HepG2 (cell line): ENCODE results near the gene UCKL1. TPM values are rescaled to one million over a fixed set of nuclear protein-coding genes. Genes with fewer than 3 reads are reported as not detected.
A peak's percentile ranks its signal among the peaks of the same experiment; 100 is the strongest.

Experiments
- HMGA1 ChIP-seq: sonication (generic); formaldehyde crosslinking; conservative IDR thresholded peaks from 2 replicates; pipeline ENCODE4 v1.4.0; 2020; ENCODE audit warnings: missing genetic modification reagents
- NFATC3 ChIP-seq: sonication (generic); formaldehyde crosslinking; IDR thresholded peaks from 2 replicates; pipeline ENCODE4 v1.5.1; 2020; ENCODE audit warnings: mild to moderate bottlenecking, missing genetic modification reagents
- NR2C2 ChIP-seq: sonication (generic); formaldehyde crosslinking; IDR thresholded peaks from 2 replicates; pipeline ENCODE4 v1.4.0; 2020; ENCODE audit warnings: missing genetic modification reagents, mild to moderate bottlenecking, moderate library complexity, borderline replicate concordance
- RBM22 ChIP-seq: fragments of 200-400 bp; formaldehyde crosslinking; optimal IDR thresholded peaks from 2 replicates; pipeline ENCODE3; 2017; ENCODE audit warnings: mild to moderate bottlenecking, low read length, moderate library complexity
- SNAPC2 ChIP-seq: sonication (generic); formaldehyde crosslinking; IDR thresholded peaks from 2 replicates; pipeline ENCODE4 v1.8.1; 2022; ENCODE audit warnings: mild to moderate bottlenecking, missing genetic modification reagents
- SP1 ChIP-seq, 2 experiments: fragments of 450-650 bp in 1 of 2; sonication (generic) in 1 of 2; formaldehyde crosslinking in 1 of 2; IDR thresholded peaks; 2 replicates each; pipeline versions ENCODE4 v1.4.0 to v1.6.1; 2016 to 2020; ENCODE audit warnings: missing genetic modification reagents in 1 of 2
- ZFP41 ChIP-seq: sonication (generic); formaldehyde crosslinking; IDR thresholded peaks from 2 replicates; pipeline ENCODE4 v1.4.0; 2020; ENCODE audit warnings: mild to moderate bottlenecking, missing genetic modification reagents, borderline replicate concordance
- ZMAT3 ChIP-seq: sonication (generic); formaldehyde crosslinking; conservative IDR thresholded peaks from 2 replicates; pipeline ENCODE4 v1.7.0; 2021; ENCODE audit warnings: missing genetic modification reagents
- ZNF614 ChIP-seq: IDR thresholded peaks from 2 replicates; pipeline ENCODE4 v1.6.1; 2018; ENCODE audit warnings: missing biosample characterization, missing genetic modification reagents, inconsistent platforms, borderline replicate concordance
- ZNF704 ChIP-seq: sonication (generic); formaldehyde crosslinking; IDR thresholded peaks from 2 replicates; pipeline ENCODE4 v1.8.1; 2023; ENCODE audit warnings: mild to moderate bottlenecking, inconsistent platforms, moderate library complexity, missing genetic modification reagents, borderline replicate concordance
- ZNF713 ChIP-seq: sonication (generic); formaldehyde crosslinking; IDR thresholded peaks from 2 replicates; pipeline ENCODE4 v1.4.0; 2020; ENCODE audit warnings: mild to moderate bottlenecking, missing genetic modification reagents
- ZNF737 ChIP-seq: sonication (generic); formaldehyde crosslinking; IDR thresholded peaks from 2 replicates; pipeline ENCODE4 v1.5.0; 2020; ENCODE audit warnings: missing genetic modification reagents, mild to moderate bottlenecking, borderline replicate concordance
- ZSCAN25 ChIP-seq: sonication (generic); formaldehyde crosslinking; IDR thresholded peaks from 2 replicates; pipeline ENCODE4 v1.8.0; 2022; ENCODE audit warnings: mild to moderate bottlenecking, missing genetic modification reagents
- polyA plus RNA-seq, 8 experiments: library from polyadenylated mRNA; depleted of rRNA in 3 of 8; stranded (reverse) in 7 of 8; unstranded in 1 of 8; fragments of >200 nt; fragmentation: Illumina TruSeq in 4 of 8; extraction: Trizol in 4 of 8; gene quantifications; 2 replicates each; pipeline versions ENCODE4 v1.2.1 to v1.2.3, GENCODE V29; 2011 to 2016; ENCODE audit warnings: low read depth in 4 of 8, missing spikeins in 1 of 8, mixed read lengths in 1 of 8; ENCODE audit not compliant: insufficient read depth in 1 of 8
- total RNA-seq, 5 experiments: library from RNA; depleted of rRNA; stranded (reverse); fragments of >200 nt; fragmentation: Illumina TruSeq; extraction: Trizol; gene quantifications; 2 replicates each; pipeline ENCODE4 v1.2.3, GENCODE V29; 2016; ENCODE audit warnings: low read depth in 1 of 5
- TF ChIP-seq, protein P1 (sequence below): sonication (generic); formaldehyde crosslinking; IDR thresholded peaks from 2 replicates; pipeline ENCODE4 v1.8.1; 2023; ENCODE audit warnings: mild to moderate bottlenecking, moderate library complexity, missing genetic modification reagents
- TF ChIP-seq, protein P2 (sequence below): sonication (generic); formaldehyde crosslinking; conservative IDR thresholded peaks from 2 replicates; pipeline ENCODE4 v1.4.0; 2020; ENCODE audit warnings: missing genetic modification reagents
- TF ChIP-seq, protein P3 (sequence below): sonication (generic); formaldehyde crosslinking; IDR thresholded peaks from 2 replicates; pipeline ENCODE4 v1.4.0; 2020; ENCODE audit warnings: low read depth, mild to moderate bottlenecking, missing genetic modification reagents
- TF ChIP-seq, protein P4 (sequence below): sonication (generic); formaldehyde crosslinking; IDR thresholded peaks from 2 replicates; pipeline ENCODE4 v1.9.0; 2021; ENCODE audit warnings: mild to moderate bottlenecking, missing genetic modification reagents

The UCKL1 gene
- total and polyA plus RNA-seq, 2 of the 13 experiments (the other 11 are each of a cell fraction or from before 2014, with no cell fraction given), result 50.2 to 126 TPM

DNA sequence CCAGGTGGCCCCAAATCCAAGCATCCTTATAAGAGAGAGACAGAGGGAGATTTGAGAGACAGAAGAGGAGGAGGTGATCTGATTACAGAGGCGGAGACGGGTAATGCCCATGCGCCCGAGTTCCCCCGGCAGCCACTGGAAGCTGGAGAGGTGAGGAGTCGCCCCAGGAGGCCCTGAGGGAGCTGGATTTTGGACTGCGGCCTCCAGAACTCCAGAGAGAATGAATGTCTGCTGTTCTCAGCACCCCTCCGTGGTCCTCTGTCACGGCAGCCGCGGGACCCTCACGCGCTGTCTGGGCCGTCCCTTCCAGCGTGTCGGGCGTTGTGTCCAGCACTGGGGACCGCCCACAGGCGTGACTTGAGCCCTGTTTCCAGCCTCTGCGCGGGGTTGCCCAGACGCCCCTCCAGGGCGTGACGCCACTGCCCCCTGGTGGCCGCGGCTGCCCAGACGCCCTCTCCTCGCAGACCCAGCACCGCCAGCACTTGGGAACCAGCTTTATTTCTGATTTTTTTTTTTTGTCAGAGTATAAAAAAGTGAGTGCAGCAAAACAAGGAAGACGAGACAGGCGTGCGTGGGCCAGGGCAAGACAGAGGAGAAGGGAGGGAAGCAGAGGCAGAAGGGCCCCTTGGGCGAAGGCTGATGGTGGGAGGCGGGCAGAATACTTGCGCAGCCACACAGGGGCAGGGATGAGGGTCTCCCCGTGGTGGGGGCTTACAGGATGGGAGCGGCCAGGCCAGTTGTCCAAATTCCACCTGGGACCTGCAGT, 17.6 kb upstream of the UCKL1 start (continued):
- TF ChIP-seq ZNF704 (CRISPR knock-in tag) (peak; percentile 76), ZNF614 (CRISPR knock-in tag) (peak; percentile 97; the same call in 1 of the 2 replicates), ZNF737 (CRISPR knock-in tag) (no peak), ZFP41 (CRISPR knock-in tag) (peak; percentile 87), ZMAT3 (CRISPR knock-in tag) (peak; percentile 91; the same call in 1 of the 2 replicates), NFATC3 (CRISPR knock-in tag) (no peak), HMGA1 (no peak), RBM22 (peak; percentile 85), SNAPC2 (CRISPR knock-in tag) (0 out of 2 replicates have a peak, but pooled peaks have one; percentile 60), NR2C2 (peak; percentile 44; the same call in 1 of the 2 replicates), ZNF713 (peak; percentile 97), ZSCAN25 (peak; percentile 77), SP1 (IDR thresholded peaks at IDR 0.05) (no peak), SP1 (CRISPR knock-in tag; IDR thresholded peaks at IDR 0.05) (peak; percentile 90)
- TF ChIP-seq, protein P1, sequence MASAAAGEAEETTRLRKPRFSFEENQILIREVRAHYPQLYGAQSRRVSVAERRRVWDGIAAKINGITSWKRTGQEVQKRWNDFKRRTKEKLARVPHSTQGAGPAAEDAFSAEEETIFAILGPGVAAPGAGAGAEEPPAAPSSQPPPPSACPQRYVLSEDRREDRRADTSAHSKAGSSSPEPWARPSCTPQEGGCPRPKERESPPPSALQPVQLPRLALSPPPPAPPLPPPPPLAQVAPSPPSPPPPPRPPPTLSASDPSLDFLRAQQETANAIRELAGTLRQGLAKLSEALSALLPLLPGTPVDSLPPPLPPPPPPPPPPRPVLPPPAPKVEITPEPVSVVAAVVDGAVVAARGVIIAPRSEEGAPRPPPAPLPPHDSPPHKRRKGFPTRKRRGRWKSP (CRISPR knock-in tag), result peak; percentile 83
- TF ChIP-seq, protein P2, sequence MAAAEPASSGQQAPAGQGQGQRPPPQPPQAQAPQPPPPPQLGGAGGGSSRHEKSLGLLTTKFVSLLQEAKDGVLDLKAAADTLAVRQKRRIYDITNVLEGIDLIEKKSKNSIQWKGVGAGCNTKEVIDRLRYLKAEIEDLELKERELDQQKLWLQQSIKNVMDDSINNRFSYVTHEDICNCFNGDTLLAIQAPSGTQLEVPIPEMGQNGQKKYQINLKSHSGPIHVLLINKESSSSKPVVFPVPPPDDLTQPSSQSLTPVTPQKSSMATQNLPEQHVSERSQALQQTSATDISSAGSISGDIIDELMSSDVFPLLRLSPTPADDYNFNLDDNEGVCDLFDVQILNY (CRISPR knock-in tag), result peak; percentile 72
- TF ChIP-seq, protein P3, sequence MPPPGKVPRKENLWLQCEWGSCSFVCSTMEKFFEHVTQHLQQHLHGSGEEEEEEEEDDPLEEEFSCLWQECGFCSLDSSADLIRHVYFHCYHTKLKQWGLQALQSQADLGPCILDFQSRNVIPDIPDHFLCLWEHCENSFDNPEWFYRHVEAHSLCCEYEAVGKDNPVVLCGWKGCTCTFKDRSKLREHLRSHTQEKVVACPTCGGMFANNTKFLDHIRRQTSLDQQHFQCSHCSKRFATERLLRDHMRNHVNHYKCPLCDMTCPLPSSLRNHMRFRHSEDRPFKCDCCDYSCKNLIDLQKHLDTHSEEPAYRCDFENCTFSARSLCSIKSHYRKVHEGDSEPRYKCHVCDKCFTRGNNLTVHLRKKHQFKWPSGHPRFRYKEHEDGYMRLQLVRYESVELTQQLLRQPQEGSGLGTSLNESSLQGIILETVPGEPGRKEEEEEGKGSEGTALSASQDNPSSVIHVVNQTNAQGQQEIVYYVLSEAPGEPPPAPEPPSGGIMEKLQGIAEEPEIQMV (CRISPR knock-in tag), result peak; percentile 92; the same call in 1 of the 2 replicates
- TF ChIP-seq, protein P4, sequence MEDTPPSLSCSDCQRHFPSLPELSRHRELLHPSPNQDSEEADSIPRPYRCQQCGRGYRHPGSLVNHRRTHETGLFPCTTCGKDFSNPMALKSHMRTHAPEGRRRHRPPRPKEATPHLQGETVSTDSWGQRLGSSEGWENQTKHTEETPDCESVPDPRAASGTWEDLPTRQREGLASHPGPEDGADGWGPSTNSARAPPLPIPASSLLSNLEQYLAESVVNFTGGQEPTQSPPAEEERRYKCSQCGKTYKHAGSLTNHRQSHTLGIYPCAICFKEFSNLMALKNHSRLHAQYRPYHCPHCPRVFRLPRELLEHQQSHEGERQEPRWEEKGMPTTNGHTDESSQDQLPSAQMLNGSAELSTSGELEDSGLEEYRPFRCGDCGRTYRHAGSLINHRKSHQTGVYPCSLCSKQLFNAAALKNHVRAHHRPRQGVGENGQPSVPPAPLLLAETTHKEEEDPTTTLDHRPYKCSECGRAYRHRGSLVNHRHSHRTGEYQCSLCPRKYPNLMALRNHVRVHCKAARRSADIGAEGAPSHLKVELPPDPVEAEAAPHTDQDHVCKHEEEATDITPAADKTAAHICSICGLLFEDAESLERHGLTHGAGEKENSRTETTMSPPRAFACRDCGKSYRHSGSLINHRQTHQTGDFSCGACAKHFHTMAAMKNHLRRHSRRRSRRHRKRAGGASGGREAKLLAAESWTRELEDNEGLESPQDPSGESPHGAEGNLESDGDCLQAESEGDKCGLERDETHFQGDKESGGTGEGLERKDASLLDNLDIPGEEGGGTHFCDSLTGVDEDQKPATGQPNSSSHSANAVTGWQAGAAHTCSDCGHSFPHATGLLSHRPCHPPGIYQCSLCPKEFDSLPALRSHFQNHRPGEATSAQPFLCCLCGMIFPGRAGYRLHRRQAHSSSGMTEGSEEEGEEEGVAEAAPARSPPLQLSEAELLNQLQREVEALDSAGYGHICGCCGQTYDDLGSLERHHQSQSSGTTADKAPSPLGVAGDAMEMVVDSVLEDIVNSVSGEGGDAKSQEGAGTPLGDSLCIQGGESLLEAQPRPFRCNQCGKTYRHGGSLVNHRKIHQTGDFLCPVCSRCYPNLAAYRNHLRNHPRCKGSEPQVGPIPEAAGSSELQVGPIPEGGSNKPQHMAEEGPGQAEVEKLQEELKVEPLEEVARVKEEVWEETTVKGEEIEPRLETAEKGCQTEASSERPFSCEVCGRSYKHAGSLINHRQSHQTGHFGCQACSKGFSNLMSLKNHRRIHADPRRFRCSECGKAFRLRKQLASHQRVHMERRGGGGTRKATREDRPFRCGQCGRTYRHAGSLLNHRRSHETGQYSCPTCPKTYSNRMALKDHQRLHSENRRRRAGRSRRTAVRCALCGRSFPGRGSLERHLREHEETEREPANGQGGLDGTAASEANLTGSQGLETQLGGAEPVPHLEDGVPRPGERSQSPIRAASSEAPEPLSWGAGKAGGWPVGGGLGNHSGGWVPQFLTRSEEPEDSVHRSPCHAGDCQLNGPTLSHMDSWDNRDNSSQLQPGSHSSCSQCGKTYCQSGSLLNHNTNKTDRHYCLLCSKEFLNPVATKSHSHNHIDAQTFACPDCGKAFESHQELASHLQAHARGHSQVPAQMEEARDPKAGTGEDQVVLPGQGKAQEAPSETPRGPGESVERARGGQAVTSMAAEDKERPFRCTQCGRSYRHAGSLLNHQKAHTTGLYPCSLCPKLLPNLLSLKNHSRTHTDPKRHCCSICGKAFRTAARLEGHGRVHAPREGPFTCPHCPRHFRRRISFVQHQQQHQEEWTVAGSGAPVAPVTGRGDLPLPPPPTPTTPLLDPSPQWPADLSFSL (CRISPR knock-in tag), result no peak
